Gastroesophageal sphincter (tissue), 4 donors: ENCODE measurements around the gene CACNA1I. TPM values are rescaled to one million over a fixed set of nuclear protein-coding genes. Genes with fewer than 3 reads are reported as not detected.

ENCODE experiments used
- ATAC-seq: fragments of 150-250 bp; one replicate; pipeline ENCODE4 v1.9.1; 2016; ENCODE audit warnings: mild to moderate bottlenecking, moderate library complexity
- H3K27ac ChIP-seq, 4 donors: fragments of 200-600 bp; sonication (generic) in 3 of 4; 1 replicate in 3 of 4; 2 replicates in 1 of 4; pipeline ENCODE4 v1.5.1; 2016 to 2019
- H3K27me3 ChIP-seq: fragments of 200-600 bp; sonication (generic); one replicate; pipeline ENCODE4 v1.5.1; 2019
- H3K36me3 ChIP-seq, 2 donors: fragments of 200-600 bp; sonication (generic); one replicate each; pipeline ENCODE4 v1.5.1; 2019; ENCODE audit warnings: control low read depth in 1 of 2
- H3K4me1 ChIP-seq, 3 donors: fragments of 200-600 bp; sonication (generic); 1 replicate in 2 of 3; 2 replicates in 1 of 3; pipeline ENCODE4 v1.5.1; 2016 to 2019; ENCODE audit warnings: control low read depth in 2 of 3
- H3K4me3 ChIP-seq, 2 donors: fragments of 200-600 bp; sonication (generic); one replicate each; pipeline ENCODE4 v1.5.1; 2019; ENCODE audit warnings: mild to moderate bottlenecking in 1 of 2, moderate library complexity in 1 of 2
- H3K9me3 ChIP-seq, 3 donors: fragments of 200-600 bp; sonication (generic); one replicate each; pipeline ENCODE4 v1.5.1; 2017 to 2019; ENCODE audit warnings: control low read depth in 2 of 3
- CTCF ChIP-seq, 4 experiments: fragments of 200-600 bp in 2 of 4; fragments of 450-650 bp in 2 of 4; sonication (generic) in 1 of 4; IDR thresholded peaks; one replicate each; pipeline ENCODE4 v1.5.1; 2017 to 2019; ENCODE audit warnings: antibody characterized with exemption in 4 of 4, mild to moderate bottlenecking in 2 of 4, moderate library complexity in 2 of 4
- EP300 ChIP-seq: sonication (generic); formaldehyde crosslinking; IDR thresholded peaks from one replicate; pipeline ENCODE4 v1.6.1; 2017; ENCODE audit warnings: antibody characterized with exemption, mild to moderate bottlenecking
- POLR2A ChIP-seq, 2 donors: fragments of 450-650 bp; IDR thresholded peaks; one replicate each; pipeline ENCODE4 v1.6.1; 2017; ENCODE audit warnings: antibody characterized with exemption in 2 of 2, mild to moderate bottlenecking in 2 of 2, moderate library complexity in 1 of 2
- POLR2AphosphoS5 ChIP-seq: sonication (generic); formaldehyde crosslinking; IDR thresholded peaks from one replicate; pipeline ENCODE4 v1.6.1; 2017; ENCODE audit warnings: antibody characterized with exemption
- WGBS, 2 donors: methylation state at CpG; one replicate each; pipeline ENCODE4 v1.1.5; 2018; ENCODE audit warnings: low coverage in 1 of 2; 5-methylcytosine and 5-hydroxymethylcytosine counted together
- total RNA-seq, 4 donors: library from RNA; depleted of rRNA; stranded (reverse); fragments of >200 nt; gene quantifications; one replicate each; pipeline ENCODE4 v1.1.0, GENCODE V29; 2016

The CACNA1I gene
- total RNA-seq, 4 donors from 2014 or later = 0.04 to 0.54 (median 0.11) TPM

GRCh38 chr22:39685336-39686177 lies 115.0 kb downstream of the CACNA1I start:
- Histone ChIP-seq H3K4me3 (peak overlapping the region in 1 of 2 donors; percentile 18), H3K9me3 (no peaks in the 10 kb centered on the region), H3K27ac (no peak overlapping the region), H3K36me3 (no peaks in the 10 kb centered on the region), H3K4me1 (peaks cover 0 to 12% (median 0%) of the 10 kb centered on the region in 3 donors), H3K27me3 (peaks cover 95% of the 10 kb centered on the region)
- no peak for ATAC-seq
- WGBS, 2 donors = no CpG with 5 or more reads among the region's 77 CpGs
- TF ChIP-seq POLR2A (IDR thresholded peaks at IDR 0.05) (no peak), EP300 (no peak), CTCF (IDR thresholded peaks at IDR 0.05) (no peak), POLR2AphosphoS5 (no peak)

- no peak overlapping the region for H3K27ac ChIP-seq
- TF ChIP-seq POLR2AphosphoS5 (no peak), EP300 (no peak), POLR2A (IDR thresholded peaks at IDR 0.05) (no peak), CTCF (IDR thresholded peaks at IDR 0.05) (no peak)
- no peak for ATAC-seq
- peak overlapping the region in 1 of 2 donors; percentile 18 for H3K4me3 ChIP-seq
- no peaks in the 10 kb centered on the region for H3K9me3 ChIP-seq
- WGBS, 2 donors = 78% methylated on average over 12 of the region's 39 CpGs; no CpG with 5 or more reads in 1 of the 2 donors
- peaks cover 0 to 12% (median 0%) of the 10 kb centered on the region in 3 donors for H3K4me1 ChIP-seq
- no peaks in the 10 kb centered on the region for H3K36me3 ChIP-seq
- peaks cover 95% of the 10 kb centered on the region for H3K27me3 ChIP-seq
Observed at GRCh38 chr22:39686178-39686620, 115.6 kb downstream of the CACNA1I start.

GRCh38 chr22:39686776-39687525 lies 116.4 kb downstream of the CACNA1I start:
- Histone ChIP-seq H3K27me3 (peaks cover 98% of the 10 kb centered on the region), H3K4me1 (peaks cover 0 to 12% (median 0%) of the 10 kb centered on the region in 3 donors), H3K9me3 (no peaks in the 10 kb centered on the region), H3K36me3 (no peaks in the 10 kb centered on the region), H3K27ac (no peak overlapping the region), H3K4me3 (no peak overlapping the region)
- ATAC-seq = no peak
- WGBS, 2 donors = 82 to 84% methylated on average over 4 to 6 of the region's 17 CpGs
- TF ChIP-seq POLR2AphosphoS5 (no peak), EP300 (no peak)

GRCh38 chr22:39688186-39688785 lies 117.7 kb downstream of the CACNA1I start:
- TF ChIP-seq EP300 (no peak), POLR2AphosphoS5 (no peak), CTCF (IDR thresholded peaks at IDR 0.05) (no peak), POLR2A (IDR thresholded peaks at IDR 0.05) (no peak)
- H3K36me3 ChIP-seq = no peaks in the 10 kb centered on the region
- ATAC-seq = no peak
- WGBS, 2 donors = 75% methylated on average over 2 of the region's 13 CpGs; no CpG with 5 or more reads in 1 of the 2 donors
- no peak overlapping the region for H3K27ac ChIP-seq
- H3K4me1 ChIP-seq = peaks cover 0 to 12% (median 0%) of the 10 kb centered on the region in 3 donors
- no peaks in the 10 kb centered on the region for H3K9me3 ChIP-seq
- H3K4me3 ChIP-seq = no peak overlapping the region
- H3K27me3 ChIP-seq = peaks cover 99% of the 10 kb centered on the region

- Histone ChIP-seq H3K27me3 (peaks cover 99% of the 10 kb centered on the region), H3K4me3 (no peak overlapping the region), H3K4me1 (peaks cover 0 to 12% (median 0%) of the 10 kb centered on the region in 3 donors), H3K36me3 (no peaks in the 10 kb centered on the region), H3K9me3 (no peaks in the 10 kb centered on the region), H3K27ac (no peak overlapping the region)
- 94 to 96% methylated on average over 4 of the region's 10 CpGs for WGBS, 2 donors
- ATAC-seq = no peak
- no peak for TF ChIP-seq POLR2AphosphoS5
- no peak for TF ChIP-seq CTCF (IDR thresholded peaks at IDR 0.05)
Observed at GRCh38 chr22:39689421-39689820, 118.9 kb downstream of the CACNA1I start.
